Measurements from ENCODE around the gene PLPP3.

PLPP3 gene

GRCh38 chr1:56452027-56453011, 127.0 kb downstream of the PLPP3 start:
- no peak for TF ChIP-seq CTCF (IDR thresholded peaks at IDR 0.05)
- TF ChIP-seq ZFX (IDR thresholded peaks at IDR 0.05; ENCODE audit: borderline replicate concordance) = no peak
- H3K27ac ChIP-seq = peak overlapping the region; percentile 68

- TF ChIP-seq ZFX (IDR thresholded peaks at IDR 0.05; ENCODE audit: borderline replicate concordance) (no peak), CTCF (IDR thresholded peaks at IDR 0.05) (no peak)
These were observed 127.9 kb downstream of the PLPP3 start for GRCh38 chr1:56451491-56451890.

GRCh38 chr1:56450004-56450666, 129.2 kb downstream of the PLPP3 start:
- no peak overlapping the region for H3K27ac ChIP-seq
- TF ChIP-seq CTCF (IDR thresholded peaks at IDR 0.05) = no peak
- no peak for TF ChIP-seq ZFX (IDR thresholded peaks at IDR 0.05; ENCODE audit: borderline replicate concordance)

More at GRCh38 chr1:56451491-56451890, 127.9 kb downstream of the PLPP3 start:
- H3K27ac ChIP-seq = peak overlapping the region; percentile 68

- TF ChIP-seq ZFX (IDR thresholded peaks at IDR 0.05; ENCODE audit: borderline replicate concordance) (no peak), CTCF (IDR thresholded peaks at IDR 0.05) (no peak)
- no peak overlapping the region for H3K27ac ChIP-seq
These were observed 130.6 kb downstream of the PLPP3 start for GRCh38 chr1:56448529-56449300.

GRCh38 chr1:56447823-56448222, 131.5 kb downstream of the PLPP3 start:
- TF ChIP-seq ZFX (IDR thresholded peaks at IDR 0.05; ENCODE audit: borderline replicate concordance) (no peak), CTCF (IDR thresholded peaks at IDR 0.05) (no peak)
- H3K27ac ChIP-seq = no peak overlapping the region

GRCh38 chr1:56446531-56447098, 132.7 kb downstream of the PLPP3 start:
- no peak overlapping the region for H3K27ac ChIP-seq
- TF ChIP-seq CTCF (IDR thresholded peaks at IDR 0.05) (no peak), ZFX (IDR thresholded peaks at IDR 0.05; ENCODE audit: borderline replicate concordance) (no peak)

Measured in 22Rv1 (cell line).